ENCODE measurements around the gene NPLOC4. TPM values are rescaled to one million over a fixed set of nuclear protein-coding genes. Genes with fewer than 3 reads are reported as not detected.

The NPLOC4 gene
- polyA plus RNA-seq, 1 of the 3 experiments (the other 2 are of a cell fraction): 88.6 TPM

GRCh38 chr17:81514489-81514738, 122.5 kb downstream of the NPLOC4 start (continued):
- TF ChIP-seq PBX3 (IDR thresholded peaks at IDR 0.05): no peak
- TF ChIP-seq USF1 (IDR thresholded peaks at IDR 0.05; ENCODE audit: borderline replicate concordance, low read depth): no peak

GRCh38 chr17:81513753-81514488, 123.0 kb downstream of the NPLOC4 start:
- peaks cover 40% of the 10 kb centered on the region for H4K20me1 ChIP-seq (ENCODE audit: insufficient read depth)
- no peak for TF ChIP-seq USF1 (IDR thresholded peaks at IDR 0.05; ENCODE audit: borderline replicate concordance, low read depth)
- no peak for TF ChIP-seq USF2 (IDR thresholded peaks at IDR 0.05; ENCODE audit: borderline replicate concordance, low read depth, low read length)
- TF ChIP-seq MEF2A (IDR thresholded peaks at IDR 0.05; ENCODE audit: borderline replicate concordance, low read depth): no peak
- TF ChIP-seq EZH2phosphoT487 (IDR thresholded peaks at IDR 0.05; ENCODE audit: borderline replicate concordance, low read depth): no peak
- no peak for TF ChIP-seq RFX5 (IDR thresholded peaks at IDR 0.05; ENCODE audit: low read length)
- TF ChIP-seq GABPA (IDR thresholded peaks at IDR 0.05; ENCODE audit: low read depth): no peak
- no peak for TF ChIP-seq RCOR1 (IDR thresholded peaks at IDR 0.05; ENCODE audit: low read length)
- TF ChIP-seq CHD2 (IDR thresholded peaks at IDR 0.05; ENCODE audit: low read length, partially characterized antibody): no peak
- TF ChIP-seq PBX3 (IDR thresholded peaks at IDR 0.05): no peak
- TF ChIP-seq GATA2 (CRISPR knock-in tag; IDR thresholded peaks at IDR 0.05): no peak
- no peak for TF ChIP-seq JUND (IDR thresholded peaks at IDR 0.05)
- TF ChIP-seq ZBTB33 (IDR thresholded peaks at IDR 0.05; ENCODE audit: borderline replicate concordance, low read depth): no peak
- no peak for TF ChIP-seq FOXM1 (IDR thresholded peaks at IDR 0.05; ENCODE audit: low read depth)
- no peak for TF ChIP-seq EP300 (IDR thresholded peaks at IDR 0.05; ENCODE audit: borderline replicate concordance in 1 of 2, low read depth in 1 of 2, low read length in 1 of 2)
- no peak for TF ChIP-seq MAX (IDR thresholded peaks at IDR 0.05; ENCODE audit: low read depth)
- no peak for TF ChIP-seq POLR2AphosphoS5 (IDR thresholded peaks at IDR 0.05; ENCODE audit: low read depth, low read length)
- no peak for TF ChIP-seq CTCF (IDR thresholded peaks at IDR 0.05)
- no peak for TF ChIP-seq SIN3A (IDR thresholded peaks at IDR 0.05; ENCODE audit: borderline replicate concordance, low read depth, low read length)
- no peak for TF ChIP-seq NFIC (IDR thresholded peaks at IDR 0.05; ENCODE audit: borderline replicate concordance)
- ChIA-PET POLR2A (interaction anchor here (0.6 to 2.5 kb wide), 5 partner anchors 42 to 153 kb away, joined by 3 to 6 read pairs (median 4); no protein-coding TSS in a partner anchor), CTCF (interaction anchor here (4.2 kb wide), 1 partner anchor 24 kb away, joined by 20 read pairs; no protein-coding TSS in a partner anchor)
- H3K36me3 ChIP-seq (replicated peaks in 1 of 2; ENCODE audit: control insufficient read depth in 1 of 2, insufficient read depth in 2 of 2, low read length in 1 of 2): peaks cover 32 to 36% of the 10 kb centered on the region in 2 experiments
- peak overlapping the region; percentile 88 to 93 for H3K27ac ChIP-seq (ENCODE audit: low read depth in 2 of 2, low read length in 1 of 2)
- H3K9ac ChIP-seq: peak overlapping the region; percentile 84; the same call in 1 of the 2 replicates
- H3K27me3 ChIP-seq (ENCODE audit: insufficient read depth): no peaks in the 10 kb centered on the region
- H3F3A ChIP-seq (replicated peaks; ENCODE audit: insufficient read depth): peaks cover 57% of the 10 kb centered on the region
- peak overlapping the region; percentile 98; the same call in 1 of the 2 replicates for H3K4me2 ChIP-seq
- WGBS (ENCODE audit: low lambda C conversion rate): 90% methylated on average over 57 of the region's 64 CpGs
- no peaks in the 10 kb centered on the region for H3K9me2 ChIP-seq
- no peaks in the 10 kb centered on the region for H3K9me3 ChIP-seq
- DNase-seq: no peak
- H2AFZ ChIP-seq (ENCODE audit: low read depth): no peak overlapping the region
- peaks cover 91% of the 10 kb centered on the region for H3K79me2 ChIP-seq (ENCODE audit: insufficient read depth)
- H3K4me3 ChIP-seq (ENCODE audit: low read depth in 2 of 2, low read length in 1 of 2): peak overlapping the region; percentile 69 to 73; a peak in 2 of 4 replicates
- peaks cover 17 to 56% of the 10 kb centered on the region in 2 experiments; a peak in 3 of 4 replicates for H3K4me1 ChIP-seq (ENCODE audit: control insufficient read depth in 1 of 2, insufficient read depth in 2 of 2, low read depth in 1 of 2, low read length in 1 of 2)

All from SK-N-SH (cell line).